ENCODE results near the gene SMAD3.

The SMAD3 gene

GRCh38 chr15:67228286-67228685 is 162.9 kb downstream of the SMAD3 start:
- DNase-seq (ENCODE audit: low read depth, low spot score): no peak

- DNase-seq (ENCODE audit: low read depth, low spot score): no peak
These were observed 165.1 kb downstream of the SMAD3 start for GRCh38 chr15:67230504-67230903.

GRCh38 chr15:67232591-67232990 is 167.2 kb downstream of the SMAD3 start:
- DNase-seq (ENCODE audit: low read depth, low spot score): no peak

- no peak for DNase-seq (ENCODE audit: low read depth, low spot score)
These were observed 175.1 kb downstream of the SMAD3 start for GRCh38 chr15:67240235-67241131.

GRCh38 chr15:67241132-67241855 is 175.9 kb downstream of the SMAD3 start:
- DNase-seq (ENCODE audit: low read depth, low spot score): no peak

GRCh38 chr15:67242708-67243111 is 177.3 kb downstream of the SMAD3 start:
- no peak for DNase-seq (ENCODE audit: low read depth, low spot score)
